ENCODE results near the gene SLC48A1.
"Not testable (repeated sequence)": the region's sequence is repeated elsewhere in the genome, so short reads cannot be mapped to it uniquely, and the experiment has no call there.

SLC48A1 gene

GRCh38 chr12:47791351-47791746 is 18.3 kb downstream of the SLC48A1 start:
- DNase-seq (ENCODE audit: low read depth in 2 of 2), result no peak

- no peak for DNase-seq (ENCODE audit: low read depth in 2 of 2)
These were observed 18.8 kb downstream of the SLC48A1 start for GRCh38 chr12:47791874-47792273.

GRCh38 chr12:47793015-47793681 is 20.1 kb downstream of the SLC48A1 start:
- no peak for DNase-seq (ENCODE audit: low read depth in 2 of 2)

- no peak for DNase-seq (ENCODE audit: low read depth in 2 of 2)
These were observed 21.6 kb downstream of the SLC48A1 start for GRCh38 chr12:47794679-47795078.

- no peak for DNase-seq (ENCODE audit: low read depth in 2 of 2)
These were observed 22.2 kb downstream of the SLC48A1 start for GRCh38 chr12:47795121-47795813.

- DNase-seq (ENCODE audit: low read depth in 2 of 2), result no peak
These were observed 22.9 kb downstream of the SLC48A1 start for GRCh38 chr12:47795814-47796411.

- no peak for DNase-seq (ENCODE audit: low read depth in 2 of 2)
These were observed 24.4 kb downstream of the SLC48A1 start for GRCh38 chr12:47797441-47797840.

- DNase-seq (ENCODE audit: low read depth in 2 of 2), result no peak
These were observed 25.4 kb downstream of the SLC48A1 start for GRCh38 chr12:47798382-47798948.

- DNase-seq (ENCODE audit: low read depth in 2 of 2), result no peak
These were observed 26.4 kb downstream of the SLC48A1 start for GRCh38 chr12:47799357-47799955.

- DNase-seq (ENCODE audit: low read depth in 2 of 2), result no peak
These were observed 27.5 kb downstream of the SLC48A1 start for GRCh38 chr12:47800582-47800981.

GRCh38 chr12:47801170-47801903 is 28.3 kb downstream of the SLC48A1 start:
- DNase-seq (ENCODE audit: low read depth in 2 of 2), result no peak

- no peak for DNase-seq (ENCODE audit: low read depth in 2 of 2)
These were observed 28.8 kb downstream of the SLC48A1 start for GRCh38 chr12:47801904-47802246.

- no peak for DNase-seq (ENCODE audit: low read depth in 2 of 2)
These were observed 29.3 kb downstream of the SLC48A1 start for GRCh38 chr12:47802312-47802711.

GRCh38 chr12:47803191-47803875 is 30.3 kb downstream of the SLC48A1 start:
- no peak for DNase-seq (ENCODE audit: low read depth in 2 of 2)

GRCh38 chr12:47804171-47804570 is 31.1 kb downstream of the SLC48A1 start:
- no peak for DNase-seq (ENCODE audit: low read depth in 2 of 2)

GRCh38 chr12:47805417-47805816 is 32.4 kb downstream of the SLC48A1 start:
- DNase-seq (ENCODE audit: low read depth in 2 of 2), result no peak

GRCh38 chr12:47807338-47807737 is 34.3 kb downstream of the SLC48A1 start:
- no peak for DNase-seq (ENCODE audit: low read depth in 2 of 2)

GRCh38 chr12:47808050-47808449 is 35.0 kb downstream of the SLC48A1 start:
- peak; percentile 62 to 80 for DNase-seq (ENCODE audit: low read depth in 2 of 2)

GRCh38 chr12:47808574-47809365 is 35.7 kb downstream of the SLC48A1 start:
- peak in 1 of 2 donors; percentile 58 for DNase-seq (ENCODE audit: low read depth in 2 of 2)

GRCh38 chr12:47809518-47809917 is 36.5 kb downstream of the SLC48A1 start:
- not testable (repeated sequence) for DNase-seq (ENCODE audit: low read depth in 2 of 2)

Measured in stimulated activated CD4-positive, alpha-beta T cell treated with anti-CD3 and anti-CD28 coated beads, Interleukin-15, amount 100 ng/mL, for 48 hours (primary cell).